SK-N-SH (cell line): ENCODE data around the gene TTC9. TPM values are rescaled to one million over a fixed set of nuclear protein-coding genes. Genes with fewer than 3 reads are reported as not detected.
A peak's percentile ranks its signal among the peaks of the same experiment; 100 is the strongest.

Experiments used
- CTCF ChIA-PET: fragments of 300-600, 350-600 bp; formaldehyde crosslinking; extraction: SDS; loops from one replicate; lab custom pipeline; 2021; lab: Yijun Ruan, JAX
- POLR2A ChIA-PET: fragments of 350-600 bp; sonication (Branson Sonifier 250); formaldehyde crosslinking; extraction: SDS; loops from one replicate; lab custom pipeline; 2020; ENCODE audit warnings: antibody characterized with exemption, inconsistent platforms; lab: Yijun Ruan, JAX
- DNase-seq: peaks from one replicate; pipeline ENCODE4 v3.0.0; 2012
- H2AFZ ChIP-seq: fragments of 200-600 bp; sonication (generic); 2 replicates; pipeline ENCODE4 v1.8.1; 2016; ENCODE audit warnings: antibody characterized with exemption, mild to moderate bottlenecking, low read depth
- H3F3A ChIP-seq: fragments of 200-600 bp; sonication (generic); replicated peaks from 2 replicates; pipeline ENCODE3; 2016; ENCODE audit warnings: antibody characterized with exemption, mild to moderate bottlenecking; ENCODE audit not compliant: insufficient read depth
- H3K27ac ChIP-seq, 2 experiments: fragments of 200-500 bp in 1 of 2; fragments of 200-600 bp in 1 of 2; sonication (Bioruptor generic) in 1 of 2; sonication (generic), shearing (Covaris generic) in 1 of 2; 2 replicates each; pipeline versions ENCODE4 v1.5.1 to v1.6.1; 2014 to 2016; ENCODE audit warnings: low read depth in 2 of 2, inconsistent platforms in 1 of 2, low read length in 1 of 2, mild to moderate bottlenecking in 1 of 2, mixed read lengths in 1 of 2
- H3K27me3 ChIP-seq: fragments of 200-600 bp; sonication (generic), shearing (Covaris generic); 2 replicates; pipeline ENCODE4 v1.6.1; 2016; ENCODE audit warnings: mixed run types; ENCODE audit not compliant: insufficient read depth
- H3K36me3 ChIP-seq, 2 experiments: fragments of 200-500 bp in 1 of 2; fragments of 200-600 bp in 1 of 2; sonication (Bioruptor generic) in 1 of 2; sonication (generic) in 1 of 2; replicated peaks in 1 of 2; 2 replicates each; pipeline versions ENCODE3 to v1.5.1; 2014 to 2016; ENCODE audit warnings: low read length in 1 of 2, mild to moderate bottlenecking in 1 of 2; ENCODE audit not compliant: insufficient read depth in 2 of 2, control insufficient read depth in 1 of 2
- H3K4me1 ChIP-seq, 2 experiments: fragments of 200-500 bp in 1 of 2; fragments of 200-600 bp in 1 of 2; sonication (Bioruptor generic) in 1 of 2; sonication (generic), shearing (Covaris generic) in 1 of 2; 2 replicates each; pipeline versions ENCODE4 v1.5.1 to v1.6.1; 2014 to 2016; ENCODE audit warnings: low read depth in 1 of 2, low read length in 1 of 2, mixed run types in 1 of 2; ENCODE audit not compliant: insufficient read depth in 2 of 2, control insufficient read depth in 1 of 2
- H3K4me2 ChIP-seq: fragments of 200-600 bp; sonication (generic), shearing (Covaris generic); 2 replicates; pipeline ENCODE4 v1.6.1; 2017; ENCODE audit warnings: mixed run types
- H3K4me3 ChIP-seq, 2 experiments: fragments of 200-500 bp in 1 of 2; fragments of 200-600 bp in 1 of 2; sonication (Bioruptor generic) in 1 of 2; sonication (generic), shearing (Covaris generic) in 1 of 2; 2 replicates each; pipeline versions ENCODE4 v1.5.1 to v1.8.1; 2014 to 2016; ENCODE audit warnings: low read depth in 2 of 2, inconsistent platforms in 1 of 2, low read length in 1 of 2, mild to moderate bottlenecking in 1 of 2, mixed read lengths in 1 of 2, moderate library complexity in 1 of 2
- H3K79me2 ChIP-seq: fragments of 200-600 bp; sonication (generic); 2 replicates; pipeline ENCODE4 v1.8.1; 2017; ENCODE audit warnings: mild to moderate bottlenecking; ENCODE audit not compliant: insufficient read depth
- H3K9ac ChIP-seq: fragments of 200-600 bp; sonication (generic); 2 replicates; pipeline ENCODE4 v1.6.1; 2017; ENCODE audit warnings: mixed run types
- H3K9me2 ChIP-seq: fragments of 200-600 bp; sonication (generic); 2 replicates; pipeline ENCODE4 v1.6.1; 2017; ENCODE audit warnings: mixed run types
- H3K9me3 ChIP-seq: fragments of 200-600 bp; sonication (generic); 2 replicates; pipeline ENCODE4 v1.6.1; 2017; ENCODE audit warnings: mixed run types, mild to moderate bottlenecking, moderate library complexity
- H4K20me1 ChIP-seq: fragments of 200-600 bp; sonication (generic); 2 replicates; pipeline ENCODE4 v1.6.1; 2017; ENCODE audit warnings: mild to moderate bottlenecking, mixed run types; ENCODE audit not compliant: insufficient read depth
- CHD2 ChIP-seq: fragments of 150-350 bp; IDR thresholded peaks from 2 replicates; pipeline ENCODE4 v1.6.1; 2018; ENCODE audit warnings: low read length; ENCODE audit not compliant: partially characterized antibody
- CTCF ChIP-seq: fragments of 200-600 bp; sonication (generic); IDR thresholded peaks from 2 replicates; pipeline ENCODE4 v1.6.1; 2017; ENCODE audit warnings: antibody characterized with exemption, mild to moderate bottlenecking, moderate library complexity
- EP300 ChIP-seq, 2 experiments: IDR thresholded peaks; 2 replicates each; pipeline versions ENCODE4 v1.4.0 to v1.6.1; 2012; ENCODE audit warnings: borderline replicate concordance in 1 of 2, low read depth in 1 of 2, low read length in 1 of 2
- FOSL2 ChIP-seq: IDR thresholded peaks from 2 replicates; pipeline ENCODE4 v1.4.0; 2012; ENCODE audit warnings: low read depth, mild to moderate bottlenecking, moderate library complexity, borderline replicate concordance
- FOXJ3 ChIP-seq: sonication (generic); formaldehyde crosslinking; IDR thresholded peaks from 2 replicates; pipeline ENCODE4 v1.5.1; 2020; ENCODE audit warnings: mild to moderate bottlenecking, missing genetic modification reagents
- FOXM1 ChIP-seq: IDR thresholded peaks from 2 replicates; pipeline ENCODE4 v1.4.0; 2012; ENCODE audit warnings: low read depth, mild to moderate bottlenecking
- IRF3 ChIP-seq: fragments of 150-350 bp; IDR thresholded peaks from 2 replicates; pipeline ENCODE4 v1.6.1; 2016; ENCODE audit warnings: mild to moderate bottlenecking, low read depth, low read length
- NFIC ChIP-seq: IDR thresholded peaks from 2 replicates; pipeline ENCODE4 v1.4.0; 2012; ENCODE audit warnings: borderline replicate concordance
- PBX3 ChIP-seq: IDR thresholded peaks from 2 replicates; pipeline ENCODE4; 2012
- REST ChIP-seq: IDR thresholded peaks from 2 replicates; pipeline ENCODE4 v1.6.1; 2012; ENCODE audit warnings: mild to moderate bottlenecking, low read depth, low read length, moderate library complexity
- RXRA ChIP-seq: IDR thresholded peaks from 2 replicates; pipeline ENCODE4 v1.4.0; 2012; ENCODE audit warnings: low read depth, mild to moderate bottlenecking, borderline replicate concordance
- SIN3A ChIP-seq: IDR thresholded peaks from 2 replicates; pipeline ENCODE4 v1.6.1; 2012; ENCODE audit warnings: low read depth, mild to moderate bottlenecking, low read length, moderate library complexity, borderline replicate concordance
- SMC3 ChIP-seq: IDR thresholded peaks from 2 replicates; pipeline ENCODE4 v1.6.1; 2012; ENCODE audit warnings: low read depth, low read length, improper control_type of control experiment
- TAF1 ChIP-seq: IDR thresholded peaks from 2 replicates; pipeline ENCODE4 v1.6.1; 2012; ENCODE audit warnings: low read depth, mild to moderate bottlenecking, low read length, moderate library complexity, borderline replicate concordance
- TEAD4 ChIP-seq: IDR thresholded peaks from 2 replicates; pipeline ENCODE4 v1.4.0; 2012; ENCODE audit warnings: mild to moderate bottlenecking, borderline replicate concordance; ENCODE audit not compliant: insufficient read depth
- USF2 ChIP-seq: fragments of 150-350 bp; IDR thresholded peaks from 2 replicates; pipeline ENCODE4 v1.6.1; 2017; ENCODE audit warnings: antibody characterized with exemption, low read length, low read depth, borderline replicate concordance
- YY1 ChIP-seq: IDR thresholded peaks from 2 replicates; pipeline ENCODE4 v1.4.0; 2012; ENCODE audit warnings: low read depth, mild to moderate bottlenecking
- WGBS: methylation state at CpG from one replicate; pipeline ENCODE4 v1.1.6; 2017; ENCODE audit warnings: low lambda C conversion rate; 5-methylcytosine and 5-hydroxymethylcytosine counted together
- polyA plus RNA-seq, 3 experiments: library from polyadenylated mRNA; depleted of rRNA; stranded (reverse); fragments of >200 nt; gene quantifications; 2 replicates each; pipeline ENCODE4 v1.2.3, GENCODE V29; 2012
- TF ChIP-seq, protein P1 (sequence below): IDR thresholded peaks from 2 replicates; pipeline ENCODE4 v1.4.0; 2012; ENCODE audit warnings: low read depth, borderline replicate concordance

Gene TTC9
- polyA plus RNA-seq, 1 of the 3 experiments (the other 2 are of a cell fraction) = 0.33 TPM

DNA sequence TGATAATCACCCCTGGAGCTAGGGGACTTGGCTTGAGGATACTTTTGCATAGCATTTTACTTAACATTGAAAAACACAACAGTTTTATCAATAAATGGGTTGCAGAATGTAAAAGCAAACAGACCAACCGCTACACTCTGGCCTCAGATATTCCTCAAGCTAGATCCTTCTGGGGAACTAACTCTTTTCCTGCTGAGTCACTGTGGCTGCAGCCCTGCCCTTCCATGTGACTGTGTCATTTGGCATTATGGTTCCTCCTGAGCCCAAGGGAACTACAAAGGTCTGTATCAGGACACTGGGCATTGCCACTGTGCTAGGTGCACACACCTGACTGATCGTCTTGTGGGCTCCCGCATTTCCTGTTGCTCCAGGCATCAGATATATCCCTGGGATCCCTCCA is 56.6 kb downstream of the TTC9 start:
- DNase-seq = no peak
- Histone ChIP-seq H4K20me1 (no peaks in the 10 kb centered on the region), H3K27me3 (peaks cover 4% of the 10 kb centered on the region; the same call in 1 of the 2 replicates), H3K4me1 (peaks cover 0 to 10% of the 10 kb centered on the region in 2 experiments; a peak in 2 of 4 replicates), H2AFZ (0 out of 2 replicates have a peak overlapping the region, but pooled peaks have one; percentile 20), H3F3A (no peaks in the 10 kb centered on the region), H3K36me3 (no peaks in the 10 kb centered on the region), H3K27ac (no peak overlapping the region), H3K79me2 (no peaks in the 10 kb centered on the region), H3K9me2 (no peaks in the 10 kb centered on the region), H3K4me2 (no peak overlapping the region), H3K9ac (no peak overlapping the region), H3K4me3 (no peak overlapping the region), H3K9me3 (no peaks in the 10 kb centered on the region)
- TF ChIP-seq TAF1 (no peak), TEAD4 (no peak), REST (no peak), PBX3 (no peak), IRF3 (no peak), CTCF (no peak), FOXJ3 (no peak), RXRA (no peak), YY1 (no peak), FOXM1 (no peak), USF2 (no peak), EP300 (IDR thresholded peaks at IDR 0.05; ENCODE audit: borderline replicate concordance in 1 of 2, low read depth in 1 of 2, low read length in 1 of 2) (no peak), NFIC (no peak), FOSL2 (no peak; the same call in 1 of the 2 replicates), CHD2 (no peak), SIN3A (no peak), SMC3 (no peak)
- TF ChIP-seq, protein P1, sequence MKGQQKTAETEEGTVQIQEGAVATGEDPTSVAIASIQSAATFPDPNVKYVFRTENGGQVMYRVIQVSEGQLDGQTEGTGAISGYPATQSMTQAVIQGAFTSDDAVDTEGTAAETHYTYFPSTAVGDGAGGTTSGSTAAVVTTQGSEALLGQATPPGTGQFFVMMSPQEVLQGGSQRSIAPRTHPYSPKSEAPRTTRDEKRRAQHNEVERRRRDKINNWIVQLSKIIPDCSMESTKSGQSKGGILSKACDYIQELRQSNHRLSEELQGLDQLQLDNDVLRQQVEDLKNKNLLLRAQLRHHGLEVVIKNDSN = no peak
- ChIA-PET CTCF (interaction anchor here (1.0 to 4.1 kb wide), 2 partner anchors 16 to 880 kb away, joined by 3 to 16 read pairs; no protein-coding TSS in a partner anchor), POLR2A (no interaction called here)
- 100% methylated on average over 3 of the region's 3 CpGs for WGBS
